Duodenal mucosa (tissue), 2 donors: ENCODE data around the gene ADAMTS17.

ENCODE experiments used
- H3K27ac ChIP-seq: one replicate; pipeline ENCODE4 v1.7.0; 2013; ENCODE audit warnings: low read depth, low read length
- H3K27me3 ChIP-seq, 2 donors: one replicate each; pipeline ENCODE4 v1.7.0; 2013; ENCODE audit warnings: low read length in 2 of 2, control low read depth in 1 of 2; ENCODE audit not compliant: insufficient read depth in 2 of 2, control insufficient read depth in 1 of 2
- H3K36me3 ChIP-seq, 2 donors: one replicate each; pipeline ENCODE4 v1.7.0; 2013; ENCODE audit warnings: low read length in 2 of 2, control low read depth in 1 of 2; ENCODE audit not compliant: insufficient read depth in 2 of 2, control insufficient read depth in 1 of 2
- H3K4me1 ChIP-seq, 2 donors: one replicate each; pipeline ENCODE4 v1.7.0; 2013; ENCODE audit warnings: low read length in 2 of 2, control low read depth in 1 of 2; ENCODE audit not compliant: insufficient read depth in 2 of 2, control insufficient read depth in 1 of 2
- H3K4me3 ChIP-seq, 2 donors: one replicate each; pipeline ENCODE4 v1.7.0; 2013; ENCODE audit warnings: low read length in 2 of 2, low read depth in 1 of 2
- H3K9ac ChIP-seq, 2 donors: one replicate each; pipeline ENCODE4 v1.7.0; 2013; ENCODE audit warnings: low read length in 2 of 2, low read depth in 1 of 2
- H3K9me3 ChIP-seq, 2 donors: one replicate each; pipeline ENCODE4 v1.7.0; 2013; ENCODE audit warnings: low read length in 2 of 2, control low read depth in 1 of 2; ENCODE audit not compliant: control insufficient read depth in 1 of 2

Gene ADAMTS17

DNA sequence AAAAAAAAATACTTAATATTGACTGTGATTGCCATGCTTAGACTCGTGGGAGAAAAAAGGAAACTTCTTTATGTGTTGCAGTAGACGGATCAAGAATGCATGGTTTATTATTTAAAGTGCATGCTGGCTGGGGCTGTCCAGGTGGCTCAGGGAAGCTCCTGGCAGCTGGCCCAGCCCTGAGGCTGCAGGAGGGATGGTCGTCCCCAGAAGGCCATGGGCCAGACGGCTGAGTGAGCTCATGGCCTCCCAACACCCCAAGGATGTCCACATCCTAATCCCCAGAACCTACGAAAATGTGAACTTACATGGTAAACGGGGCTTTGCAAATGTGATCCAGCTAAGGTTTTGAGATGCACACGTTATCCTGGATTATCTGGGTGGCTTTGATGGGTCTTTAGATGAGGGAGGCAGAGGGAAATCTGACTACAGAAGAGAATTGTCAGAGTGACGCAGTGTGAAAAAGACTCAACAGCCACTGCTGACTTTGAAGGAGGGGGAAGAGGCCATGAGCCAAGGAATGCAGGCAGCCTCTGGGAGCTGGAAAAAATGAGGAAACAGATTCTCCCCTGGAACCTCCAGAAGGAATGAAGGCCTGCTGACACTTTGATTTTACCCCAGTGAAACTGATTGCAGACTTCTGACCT, 29.8 kb downstream of the ADAMTS17 start:
- Histone ChIP-seq H3K27ac (no peak overlapping the region), H3K36me3 (no peaks in the 10 kb centered on the region), H3K9ac (no peak overlapping the region), H3K9me3 (no peaks in the 10 kb centered on the region), H3K4me3 (no peak overlapping the region), H3K4me1 (no peaks in the 10 kb centered on the region), H3K27me3 (no peaks in the 10 kb centered on the region)

DNA sequence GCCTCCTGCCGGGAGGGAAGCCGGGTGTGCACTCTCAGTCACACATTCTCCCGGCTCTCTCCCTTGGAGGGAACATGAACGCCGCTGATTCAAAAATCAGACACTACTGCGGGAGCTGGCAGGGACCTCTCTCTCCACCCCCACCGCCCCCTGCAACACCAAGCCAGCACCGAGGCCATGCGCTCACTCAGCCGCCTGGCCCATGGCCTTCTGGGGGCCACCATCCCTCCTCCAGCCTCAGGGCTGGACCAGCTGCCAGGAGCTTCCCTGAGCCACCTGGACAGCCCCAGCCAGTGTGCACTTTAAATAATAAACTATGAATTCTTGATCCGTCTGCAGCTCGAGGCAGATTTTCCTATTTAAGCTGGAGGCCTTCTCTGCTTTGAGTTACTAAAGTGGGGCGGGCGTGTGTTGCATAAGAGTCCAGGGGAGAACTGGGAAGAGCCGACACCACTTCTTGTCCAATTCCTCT, 30.6 kb downstream of the ADAMTS17 start:
- no peak overlapping the region for H3K4me3 ChIP-seq
- no peaks in the 10 kb centered on the region for H3K36me3 ChIP-seq
- H3K9me3 ChIP-seq = no peaks in the 10 kb centered on the region
- no peak overlapping the region for H3K9ac ChIP-seq
- H3K27ac ChIP-seq = no peak overlapping the region
- no peaks in the 10 kb centered on the region for H3K27me3 ChIP-seq
- no peaks in the 10 kb centered on the region for H3K4me1 ChIP-seq

DNA sequence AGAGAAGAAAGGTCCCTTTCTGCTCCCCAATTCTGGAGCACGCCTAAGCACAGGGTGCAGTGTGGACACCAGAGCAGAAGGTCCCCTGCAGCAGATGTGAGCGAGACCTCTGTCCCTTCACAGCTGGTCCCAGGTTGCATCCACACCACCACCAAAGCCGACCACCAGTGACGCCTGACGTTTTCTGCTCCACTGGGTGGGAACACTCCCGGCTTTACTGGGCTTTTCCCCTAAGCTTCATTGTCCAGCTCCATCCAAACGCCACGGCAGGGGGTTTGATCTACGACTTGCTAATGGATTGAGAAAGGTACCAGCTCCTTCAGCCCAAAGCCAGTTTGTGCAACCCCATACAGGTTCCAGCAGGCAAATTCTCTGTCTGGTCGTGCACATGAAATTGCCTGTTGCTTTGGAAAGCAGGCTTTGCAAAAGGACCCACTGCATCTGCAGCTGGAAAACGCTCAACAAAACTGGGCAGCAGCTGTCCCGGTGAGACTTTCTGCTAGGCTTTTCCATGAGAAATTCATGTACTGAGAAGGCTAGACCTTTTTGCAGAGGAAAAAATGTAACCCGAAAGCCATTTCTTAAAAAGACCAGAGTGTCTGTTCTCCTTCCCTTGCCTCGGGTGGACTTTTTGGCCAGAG, 31.1 kb downstream of the ADAMTS17 start:
- no peak overlapping the region for H3K27ac ChIP-seq
- no peaks in the 10 kb centered on the region for H3K9me3 ChIP-seq
- H3K36me3 ChIP-seq = no peaks in the 10 kb centered on the region
- no peak overlapping the region for H3K9ac ChIP-seq
- no peaks in the 10 kb centered on the region for H3K27me3 ChIP-seq
- no peaks in the 10 kb centered on the region for H3K4me1 ChIP-seq
- H3K4me3 ChIP-seq = no peak overlapping the region

DNA sequence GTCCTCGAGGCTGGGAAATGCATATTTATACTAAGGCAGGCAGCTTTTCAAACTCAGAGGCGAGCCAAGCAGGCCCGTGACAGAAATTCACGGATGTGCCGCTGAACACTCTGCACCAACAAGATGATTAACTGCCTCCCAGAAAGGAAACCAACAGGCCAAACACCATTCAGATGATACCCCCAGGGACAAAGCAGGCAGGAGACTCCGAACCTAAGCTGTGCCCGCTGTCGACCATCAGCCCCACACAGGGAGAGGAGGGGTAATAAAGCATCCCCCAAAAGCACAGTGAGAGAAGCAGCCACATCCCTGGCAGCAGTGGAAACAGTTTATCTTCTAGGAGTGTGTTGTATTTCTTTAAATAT, 31.8 kb downstream of the ADAMTS17 start:
- H3K4me1 ChIP-seq = no peaks in the 10 kb centered on the region
- no peaks in the 10 kb centered on the region for H3K9me3 ChIP-seq
- no peaks in the 10 kb centered on the region for H3K27me3 ChIP-seq
- H3K4me3 ChIP-seq = no peak overlapping the region
- H3K27ac ChIP-seq = no peak overlapping the region
- no peak overlapping the region for H3K9ac ChIP-seq
- no peaks in the 10 kb centered on the region for H3K36me3 ChIP-seq

DNA sequence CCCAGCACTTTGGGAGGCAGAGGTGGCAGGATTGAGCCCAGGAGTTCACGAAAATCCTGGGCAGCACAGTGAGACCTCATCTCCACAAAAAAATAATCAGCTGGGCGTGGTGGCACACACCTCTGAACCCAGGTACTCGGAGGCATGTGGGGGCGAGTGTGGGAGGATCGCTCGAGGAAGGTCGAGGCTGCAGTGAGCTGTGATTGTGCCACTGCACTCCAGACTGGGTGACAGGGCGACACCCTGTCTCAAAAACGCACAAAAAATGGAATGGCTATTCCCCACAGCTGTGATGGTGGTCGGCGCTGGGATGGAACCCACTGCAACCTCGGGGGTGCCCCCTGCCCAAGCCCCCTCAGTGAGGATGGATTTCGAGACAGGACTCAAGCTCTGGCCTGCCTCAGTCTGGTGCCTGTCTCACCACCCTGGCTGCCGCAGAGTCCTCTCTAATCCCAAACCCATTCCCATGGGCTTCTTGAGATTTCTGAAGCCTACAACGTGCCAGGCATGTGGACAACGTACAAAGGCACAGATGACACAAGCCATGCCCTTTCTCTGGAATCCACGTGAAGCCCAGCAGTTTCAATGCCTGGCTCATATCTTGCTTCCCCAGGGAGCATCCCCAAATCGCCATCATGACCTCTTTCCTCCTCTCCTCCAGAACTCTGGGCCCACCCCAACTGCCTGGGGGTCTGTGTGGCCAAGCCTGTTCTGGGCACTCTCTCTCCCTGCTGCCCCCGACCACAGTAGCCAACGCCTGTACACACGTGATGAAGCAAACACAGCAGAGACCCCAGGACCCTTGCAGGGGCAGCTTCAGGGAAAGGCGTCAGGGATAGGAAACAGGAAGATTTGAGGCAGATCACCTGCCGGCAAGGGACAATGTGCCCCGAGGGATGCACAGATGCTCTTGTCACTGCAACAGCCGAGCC, 32.4 kb downstream of the ADAMTS17 start:
- Histone ChIP-seq H3K27me3 (no peaks in the 10 kb centered on the region), H3K36me3 (no peaks in the 10 kb centered on the region), H3K4me3 (no peak overlapping the region), H3K4me1 (no peaks in the 10 kb centered on the region), H3K27ac (no peak overlapping the region), H3K9me3 (no peaks in the 10 kb centered on the region), H3K9ac (no peak overlapping the region)

DNA sequence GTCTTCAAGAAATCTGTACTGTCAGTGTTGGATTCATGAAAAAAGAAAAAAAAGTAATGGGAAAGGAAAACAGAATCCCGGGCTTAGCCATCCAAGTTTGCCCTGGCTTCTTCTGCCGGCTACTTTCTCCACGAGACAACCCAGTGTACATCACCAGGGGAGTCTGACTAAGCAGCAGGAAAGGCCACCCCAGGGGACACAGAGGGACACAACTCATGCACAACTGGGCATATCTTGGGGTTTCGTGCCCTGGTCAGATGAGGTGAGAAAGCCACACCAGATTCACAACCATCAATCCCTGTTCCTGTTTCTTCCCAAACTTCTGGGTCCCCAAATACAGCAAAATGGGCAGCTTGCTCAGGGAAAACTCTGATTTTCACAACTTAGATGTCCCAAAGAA, 33.2 kb downstream of the ADAMTS17 start:
- Histone ChIP-seq H3K4me3 (no peak overlapping the region), H3K27ac (no peak overlapping the region), H3K27me3 (no peaks in the 10 kb centered on the region), H3K9me3 (no peaks in the 10 kb centered on the region), H3K36me3 (no peaks in the 10 kb centered on the region), H3K4me1 (no peaks in the 10 kb centered on the region), H3K9ac (no peak overlapping the region)

DNA sequence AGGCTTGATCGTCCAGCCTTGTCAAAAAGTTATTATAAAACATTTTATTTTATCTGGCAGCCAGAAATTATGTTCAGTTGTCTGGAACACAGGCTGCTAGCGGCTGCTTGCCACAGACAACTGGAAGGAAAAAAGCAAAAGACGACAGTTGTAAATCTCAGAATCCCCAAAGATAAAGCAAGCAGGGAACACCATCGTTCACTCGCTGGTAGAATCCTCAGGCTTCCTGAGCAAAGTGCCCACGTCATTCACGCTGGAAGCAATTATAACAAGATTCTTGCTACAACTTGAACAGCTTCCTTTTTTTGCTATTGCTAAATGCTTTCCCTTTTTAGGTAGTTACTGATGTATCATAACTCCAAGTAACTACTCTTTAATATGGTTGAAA, 33.6 kb downstream of the ADAMTS17 start:
- Histone ChIP-seq H3K27ac (no peak overlapping the region), H3K4me1 (no peaks in the 10 kb centered on the region), H3K9me3 (no peaks in the 10 kb centered on the region), H3K9ac (no peak overlapping the region), H3K4me3 (no peak overlapping the region), H3K27me3 (no peaks in the 10 kb centered on the region), H3K36me3 (no peaks in the 10 kb centered on the region)

DNA sequence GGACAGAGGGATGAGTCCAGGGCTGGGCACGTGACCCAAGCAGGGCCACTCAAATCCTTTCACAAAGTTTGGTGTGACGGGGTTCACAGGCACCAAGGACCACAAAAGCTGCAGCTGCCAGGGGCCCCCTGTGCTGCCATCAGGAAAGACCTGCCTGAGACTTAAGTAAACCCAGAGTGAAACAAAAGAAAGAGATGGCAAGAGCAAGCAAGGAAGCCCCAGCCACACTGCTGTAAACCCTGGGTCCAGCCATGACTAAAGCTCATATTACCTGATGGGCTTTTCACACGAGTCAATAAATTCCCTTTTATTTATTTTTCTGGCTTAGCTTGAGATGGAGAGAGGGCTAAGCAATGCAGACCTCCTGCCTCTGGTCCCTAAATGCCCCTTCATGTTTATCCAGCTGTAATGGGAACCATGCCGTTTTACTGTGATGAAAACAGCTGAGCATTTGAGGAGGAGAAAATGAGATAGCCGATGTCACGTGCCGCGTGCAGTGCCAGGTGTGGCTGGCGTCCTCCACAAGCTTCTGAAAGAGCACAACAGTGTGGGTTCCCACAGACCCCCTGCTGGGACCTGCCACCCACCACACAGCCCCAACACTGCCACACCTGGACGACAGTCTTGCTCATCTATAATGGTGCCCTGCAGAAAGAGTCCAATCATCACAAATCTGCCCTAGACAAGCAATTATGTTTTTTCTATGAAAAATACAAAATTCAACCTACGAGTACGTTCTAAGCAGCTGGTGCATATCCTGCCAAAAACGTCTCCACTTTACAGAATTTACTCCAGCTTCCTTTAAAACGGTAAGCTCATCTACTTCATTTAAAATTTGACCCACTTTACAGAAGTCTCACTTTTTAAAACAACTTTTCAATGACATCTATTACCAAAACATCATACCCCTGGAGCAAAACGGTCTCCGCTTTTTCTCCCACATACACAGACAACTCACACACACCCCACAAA, 34.2 kb downstream of the ADAMTS17 start:
- Histone ChIP-seq H3K9me3 (no peaks in the 10 kb centered on the region), H3K27ac (no peak overlapping the region), H3K27me3 (no peaks in the 10 kb centered on the region), H3K36me3 (no peaks in the 10 kb centered on the region), H3K9ac (no peak overlapping the region), H3K4me1 (no peaks in the 10 kb centered on the region), H3K4me3 (no peak overlapping the region)

DNA sequence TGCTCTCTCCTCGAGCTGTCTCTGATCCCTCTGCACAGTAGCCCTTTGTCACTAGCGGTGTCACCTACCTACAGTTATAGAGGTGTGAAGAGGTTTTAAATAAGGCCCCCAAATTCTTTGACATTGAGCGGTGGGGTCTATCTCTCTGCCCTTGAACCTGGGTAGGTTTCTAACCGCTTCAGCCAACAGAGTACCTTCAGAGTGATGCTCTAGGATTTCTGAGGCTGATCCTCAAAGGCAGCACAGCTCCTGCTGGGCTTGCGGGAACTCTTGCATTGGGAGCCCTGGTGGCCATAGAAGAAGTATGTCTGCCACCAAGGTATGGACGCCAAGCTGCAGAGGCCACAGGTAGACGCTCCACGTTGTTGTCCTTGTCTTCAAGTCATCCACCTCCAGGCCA, 35.7 kb downstream of the ADAMTS17 start:
- no peak overlapping the region for H3K4me3 ChIP-seq
- no peaks in the 10 kb centered on the region for H3K4me1 ChIP-seq
- no peaks in the 10 kb centered on the region for H3K36me3 ChIP-seq
- H3K27ac ChIP-seq = no peak overlapping the region
- H3K9ac ChIP-seq = no peak overlapping the region
- no peaks in the 10 kb centered on the region for H3K9me3 ChIP-seq
- H3K27me3 ChIP-seq = no peaks in the 10 kb centered on the region
